Adrenal gland (tissue), 12 donors: ENCODE data around the gene SMYD2. TPM values are rescaled to one million over a fixed set of nuclear protein-coding genes. Genes with fewer than 3 reads are reported as not detected.
A peak's percentile ranks its signal among the peaks of the same experiment; 100 is the strongest.

Experiments
- DNase-seq, 7 donors: peaks; one replicate each; pipeline ENCODE4 v3.0.0-alpha.2; 2019 to 2020
- H3K27ac ChIP-seq, 5 donors: fragments of 200-600 bp; sonication (generic) in 4 of 5; 1 replicate in 3 of 5; 2 replicates in 2 of 5; pipeline versions ENCODE4 v1.5.1 to v1.8.0; 2016 to 2020; ENCODE audit warnings: mild to moderate bottlenecking in 1 of 5
- H3K27me3 ChIP-seq: fragments of 200-600 bp; 2 replicates; pipeline ENCODE4 v1.8.0; 2021
- H3K36me3 ChIP-seq, 2 donors: fragments of 200-600 bp; replicated peaks in 1 of 2; 1 replicate in 1 of 2; 2 replicates in 1 of 2; pipeline versions ENCODE4 v1.5.1 to v1.8.0; 2018 to 2022
- H3K4me1 ChIP-seq, 2 donors: fragments of 200-600 bp; replicated peaks in 1 of 2; 1 replicate in 1 of 2; 2 replicates in 1 of 2; pipeline versions ENCODE4 v1.5.1 to v1.8.0; 2018 to 2021
- H3K4me3 ChIP-seq, 4 donors: fragments of 200-600 bp; sonication (generic) in 3 of 4; one replicate each; pipeline ENCODE4 v1.5.1; 2016 to 2018
- H3K9me3 ChIP-seq, 3 donors: fragments of 200-600 bp; sonication (generic) in 1 of 3; replicated peaks in 1 of 3; 1 replicate in 2 of 3; 2 replicates in 1 of 3; pipeline versions ENCODE4 v1.5.1 to v1.8.0; 2016 to 2021
- CTCF ChIP-seq, 6 experiments: fragments of 450-650 bp in 4 of 6; fragments of 200-600 bp in 2 of 6; sonication (generic) in 1 of 6; IDR thresholded peaks; 1 replicate in 5 of 6; 2 replicates in 1 of 6; pipeline versions ENCODE4 v1.5.1 to v1.8.0; 2016 to 2021; ENCODE audit warnings: antibody characterized with exemption in 6 of 6, mild to moderate bottlenecking in 2 of 6, moderate library complexity in 1 of 6
- POLR2A ChIP-seq, 2 donors: fragments of 450-650 bp; IDR thresholded peaks; one replicate each; pipeline ENCODE4 v1.6.1; 2017; ENCODE audit warnings: antibody characterized with exemption in 2 of 2, mild to moderate bottlenecking in 2 of 2, moderate library complexity in 1 of 2
- WGBS, 4 donors: extraction: QIAGEN DNeasy Blood & Tissue Kit in 2 of 4; methylation state at CpG; one replicate each; pipeline versions ENCODE4 v1.1.5 to v1.1.7; 2013 to 2017; 5-methylcytosine and 5-hydroxymethylcytosine counted together
- intact Hi-C, 2 donors: fragments of 100-400 bp; cut with DNase I; formaldehyde crosslinking; loops; one replicate each; pipeline versions ENCODE4 v1.14.1 to v1.15.0; 2022 to 2023
- polyA plus RNA-seq, 3 donors: library from polyadenylated mRNA; stranded (reverse); fragments of 200-250 nt in 2 of 3; fragments of 350-450 nt in 1 of 3; fragmentation: Illumina TruSeq in 1 of 3; extraction: RNeasy Lipid Tissue Mini Kit (QIAGEN cat#74804) in 1 of 3; gene quantifications; one replicate each; pipeline ENCODE4 v1.2.3, GENCODE V29; 2013 to 2014
- total RNA-seq, 9 donors: library from RNA; depleted of rRNA in 4 of 9; stranded (reverse); fragments of >200 nt in 4 of 9; fragments of 120-200 nt in 1 of 9; fragmentation: NEBNext Ultra II Directional in 1 of 9; extraction: Animal tissue kit (Norgen Biotek cat#: 25700) in 1 of 9; gene quantifications; one replicate each; pipeline versions ENCODE4 v1.1.0 to v1.2.4, GENCODE V29; 2013 to 2023
- donor health status: healthy with polysubstance abuse.
- donor health status: Bipolar disorder and iron deficiency.
- donor health status: DM: yes; HTN: yes; CAD: no.
- donor health status: DM: no; HTN: no; CAD: no.
- donor health status: DM: no; HTN: no; CAD: no.
- donor health status: DM: yes; HTN: yes; CAD: no.

The SMYD2 gene
- total and polyA plus RNA-seq, 12 donors = 11.4 to 67.9 (median 23.2) TPM

DNA sequence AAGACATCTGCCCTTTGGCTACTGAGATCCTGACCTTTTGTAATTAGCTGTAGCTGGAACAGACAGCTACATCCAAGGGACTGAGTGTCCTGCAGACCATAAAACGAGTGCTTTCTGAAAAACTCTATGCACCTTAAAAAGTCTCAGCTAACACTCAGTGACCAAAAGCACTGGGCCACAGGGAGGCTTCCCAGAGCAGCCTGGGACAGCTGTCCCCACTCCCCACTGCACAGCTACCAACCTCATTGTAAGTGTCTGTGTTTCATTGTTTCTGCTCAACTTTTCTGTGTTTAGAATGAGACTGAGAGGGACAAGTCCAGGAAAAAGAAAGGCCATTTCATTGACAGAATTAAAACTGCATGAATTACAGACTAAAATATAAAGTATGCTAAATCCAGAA is 80.7 kb downstream of the SMYD2 start:
- intact Hi-C loops = no loop called here
- Histone ChIP-seq H3K27me3 (no peaks in the 10 kb centered on the region), H3K9me3 (no peaks in the 10 kb centered on the region), H3K27ac (peak overlapping the region in 2 of 5 donors; percentile 1 to 69), H3K4me3 (no peak overlapping the region), H3K36me3 (peaks cover 0 to 17% of the 10 kb centered on the region in 2 donors), H3K4me1 (peaks cover 7 to 8% of the 10 kb centered on the region in 2 donors)
- DNase-seq = no peak
- 33 to 100% (median 81%) methylated on average over 1 of the region's 1 CpG for WGBS, 4 donors
- no peak for TF ChIP-seq CTCF (IDR thresholded peaks at IDR 0.05)
- TF ChIP-seq POLR2A (IDR thresholded peaks at IDR 0.05) = no peak

- intact Hi-C loops = no loop called here
- Histone ChIP-seq H3K4me1 (peaks cover 7 to 8% of the 10 kb centered on the region in 2 donors), H3K9me3 (no peaks in the 10 kb centered on the region), H3K27ac (peak overlapping the region in 2 of 5 donors; percentile 69 to 73), H3K27me3 (no peaks in the 10 kb centered on the region), H3K4me3 (no peak overlapping the region), H3K36me3 (peaks cover 0 to 13% of the 10 kb centered on the region in 2 donors)
- WGBS, 4 donors = 61 to 82% (median 68%) methylated on average over 9 of the region's 9 CpGs
- DNase-seq = peak in 6 of 7 donors; percentile 37 to 67 (median 49)
- TF ChIP-seq POLR2A (IDR thresholded peaks at IDR 0.05) (no peak), CTCF (IDR thresholded peaks at IDR 0.05) (no peak)
Measured at GRCh38 chr1:214362188-214362882, 81.4 kb downstream of the SMYD2 start.

GRCh38 chr1:214363386-214363785 is 82.4 kb downstream of the SMYD2 start:
- no peak for DNase-seq
- intact Hi-C loops = no loop called here
- H3K27me3 ChIP-seq = no peaks in the 10 kb centered on the region
- no peak for TF ChIP-seq CTCF (IDR thresholded peaks at IDR 0.05)
- TF ChIP-seq POLR2A (IDR thresholded peaks at IDR 0.05) = no peak
- H3K9me3 ChIP-seq = no peaks in the 10 kb centered on the region
- WGBS, 4 donors = 66 to 83% (median 81%) methylated on average over 4 of the region's 4 CpGs
- peaks cover 7 to 8% of the 10 kb centered on the region in 2 donors for H3K4me1 ChIP-seq
- no peak overlapping the region for H3K4me3 ChIP-seq
- H3K36me3 ChIP-seq = peaks cover 0 to 9% of the 10 kb centered on the region in 2 donors
- no peak overlapping the region for H3K27ac ChIP-seq

GRCh38 chr1:214364386-214364785 is 83.4 kb downstream of the SMYD2 start:
- DNase-seq = no peak
- H3K9me3 ChIP-seq = no peaks in the 10 kb centered on the region
- WGBS, 4 donors = 85 to 92% (median 87%) methylated on average over 9 to 12 of the region's 12 CpGs
- TF ChIP-seq POLR2A (IDR thresholded peaks at IDR 0.05) = no peak
- no peak for TF ChIP-seq CTCF (IDR thresholded peaks at IDR 0.05)
- intact Hi-C loops = no loop called here
- H3K27me3 ChIP-seq = no peaks in the 10 kb centered on the region
- no peak overlapping the region for H3K4me3 ChIP-seq
- peaks cover 0 to 9% of the 10 kb centered on the region in 2 donors for H3K36me3 ChIP-seq
- H3K27ac ChIP-seq = no peak overlapping the region
- peaks cover 7 to 8% of the 10 kb centered on the region in 2 donors for H3K4me1 ChIP-seq
